Measurements from ENCODE around the gene ZNF488. TPM values are rescaled to one million over a fixed set of nuclear protein-coding genes. Genes with fewer than 3 reads are reported as not detected.
A peak's percentile ranks its signal among the peaks of the same experiment; 100 is the strongest.

ZNF488 gene
- total RNA-seq, 2 experiments from 2014 or later: 0.33 to 0.50 TPM

- H3K4me3 Mint-ChIP-seq: no peak overlapping the region
- no peak overlapping the region for H3K27ac Mint-ChIP-seq
These were observed 17.2 kb downstream of the ZNF488 start for GRCh38 chr10:47366731-47367460.

DNA sequence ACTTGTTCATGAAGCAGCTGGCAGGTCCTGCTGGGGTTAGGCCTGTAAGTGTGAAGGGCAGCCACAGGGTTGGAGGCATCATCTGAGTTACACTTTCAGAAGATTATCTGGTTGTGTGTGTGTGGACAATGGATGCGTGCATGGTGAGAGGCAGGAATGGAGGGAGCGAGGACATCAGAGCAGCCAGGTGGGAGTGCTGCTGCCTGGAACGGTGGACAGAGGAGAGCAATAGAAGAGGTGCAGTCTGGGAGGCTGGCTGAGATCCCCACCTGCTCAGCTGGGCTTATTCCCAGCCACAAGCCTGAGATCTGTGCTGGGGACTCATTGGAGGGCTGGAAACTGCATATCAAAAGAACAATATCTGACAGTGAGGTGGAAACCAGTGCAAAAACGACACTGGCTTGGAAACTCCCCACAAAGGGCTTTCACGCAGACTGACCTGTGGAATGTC lies 17.9 kb downstream of the ZNF488 start:
- H3K4me3 Mint-ChIP-seq: no peak overlapping the region
- no peak for DNase-seq
- H3K36me3 Mint-ChIP-seq: no peaks in the 10 kb centered on the region
- H3K9me3 Mint-ChIP-seq: no peaks in the 10 kb centered on the region
- H3K27me3 Mint-ChIP-seq: no peaks in the 10 kb centered on the region
- no peak overlapping the region for H3K27ac Mint-ChIP-seq
- no peaks in the 10 kb centered on the region for H3K4me1 Mint-ChIP-seq

More at GRCh38 chr10:47366731-47367460, 17.2 kb downstream of the ZNF488 start:
- Mint-ChIP-seq H3K36me3 (no peaks in the 10 kb centered on the region), H3K9me3 (no peaks in the 10 kb centered on the region), H3K27me3 (no peaks in the 10 kb centered on the region), H3K4me1 (no peaks in the 10 kb centered on the region)
- no peak for DNase-seq

GRCh38 chr10:47365431-47366180 lies 18.5 kb downstream of the ZNF488 start:
- no peaks in the 10 kb centered on the region for H3K36me3 Mint-ChIP-seq
- H3K4me1 Mint-ChIP-seq: no peaks in the 10 kb centered on the region
- no peaks in the 10 kb centered on the region for H3K27me3 Mint-ChIP-seq
- no peak overlapping the region for H3K4me3 Mint-ChIP-seq
- no peak overlapping the region for H3K27ac Mint-ChIP-seq
- H3K9me3 Mint-ChIP-seq: no peaks in the 10 kb centered on the region
- no peak for DNase-seq

DNA sequence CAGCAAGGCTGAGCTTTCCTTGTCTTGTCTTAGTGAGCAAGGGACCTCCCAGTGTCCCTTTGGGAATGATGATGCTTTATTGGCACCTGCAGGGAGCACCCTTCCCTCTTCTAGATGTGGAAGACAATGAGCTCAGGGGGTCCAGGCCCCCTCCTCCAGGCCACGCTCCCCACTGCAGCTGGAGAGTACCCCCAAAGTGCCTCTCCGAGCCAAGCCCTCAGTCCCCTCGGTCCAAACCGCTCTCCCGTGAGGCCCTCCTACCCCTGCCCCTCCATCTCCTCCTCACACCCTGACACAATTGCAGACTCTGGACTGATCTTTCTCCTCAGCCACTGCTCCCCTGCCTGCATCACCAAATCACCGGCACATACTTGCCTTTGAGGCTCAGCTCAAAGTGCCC lies 19.2 kb downstream of the ZNF488 start:
- Mint-ChIP-seq H3K4me3 (no peak overlapping the region), H3K27ac (no peak overlapping the region), H3K9me3 (no peaks in the 10 kb centered on the region), H3K27me3 (no peaks in the 10 kb centered on the region), H3K36me3 (no peaks in the 10 kb centered on the region), H3K4me1 (no peaks in the 10 kb centered on the region)
- DNase-seq: no peak

- Mint-ChIP-seq H3K4me3 (no peak overlapping the region), H3K27me3 (no peaks in the 10 kb centered on the region), H3K27ac (no peak overlapping the region), H3K4me1 (no peaks in the 10 kb centered on the region), H3K9me3 (no peaks in the 10 kb centered on the region), H3K36me3 (no peaks in the 10 kb centered on the region)
- DNase-seq: no peak
These were observed 19.7 kb downstream of the ZNF488 start for GRCh38 chr10:47364366-47364765.

DNA sequence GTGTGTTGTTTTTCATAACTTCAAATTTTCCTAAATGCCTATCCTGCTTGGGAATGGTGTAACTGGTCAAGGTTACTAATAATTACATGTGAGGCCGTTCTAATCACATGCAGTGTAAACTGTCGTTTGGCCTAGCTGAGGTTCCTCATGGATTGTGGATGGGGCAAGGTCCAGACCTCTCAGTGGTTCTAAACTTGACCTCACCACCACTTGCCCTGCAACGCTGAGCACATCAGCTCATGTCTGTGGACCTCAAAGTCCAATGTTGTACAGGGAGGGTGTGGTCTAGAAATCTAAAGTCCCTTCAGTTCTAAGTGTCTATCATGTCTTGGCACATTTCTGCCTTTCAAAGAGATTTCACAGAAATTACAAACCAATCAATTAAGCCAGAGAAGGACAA lies 20.3 kb downstream of the ZNF488 start:
- Mint-ChIP-seq H3K9me3 (no peaks in the 10 kb centered on the region), H3K36me3 (no peaks in the 10 kb centered on the region), H3K4me3 (no peak overlapping the region), H3K4me1 (no peaks in the 10 kb centered on the region), H3K27me3 (no peaks in the 10 kb centered on the region), H3K27ac (no peak overlapping the region)
- DNase-seq: no peak

DNA sequence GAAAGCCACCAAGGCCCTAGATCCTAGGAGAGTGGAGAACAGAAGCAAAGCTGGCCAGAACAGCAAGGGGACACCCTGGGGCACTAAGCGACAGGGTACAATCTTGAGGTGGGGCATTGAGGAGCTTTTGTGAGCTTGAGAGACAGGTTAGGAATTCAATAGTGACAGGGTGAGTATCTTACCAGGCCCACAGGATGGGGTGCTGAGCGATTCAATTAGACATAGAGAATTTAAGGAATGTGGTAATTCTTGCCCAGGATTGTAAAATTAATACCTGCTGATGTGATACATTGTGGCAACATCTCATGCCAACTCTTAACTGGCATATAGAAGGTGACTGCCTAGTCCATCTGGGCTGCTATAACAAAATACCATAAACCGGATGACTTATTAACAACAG lies 21.9 kb downstream of the ZNF488 start:
- no peaks in the 10 kb centered on the region for H3K27me3 Mint-ChIP-seq
- DNase-seq: no peak

GRCh38 chr10:47361293-47361692 lies 22.8 kb downstream of the ZNF488 start:
- DNase-seq: peak; percentile 26
- no peaks in the 10 kb centered on the region for H3K27me3 Mint-ChIP-seq
- H3K4me1 Mint-ChIP-seq: no peaks in the 10 kb centered on the region
- no peak overlapping the region for H3K4me3 Mint-ChIP-seq
- H3K36me3 Mint-ChIP-seq: no peaks in the 10 kb centered on the region
- H3K9me3 Mint-ChIP-seq: no peaks in the 10 kb centered on the region
- H3K27ac Mint-ChIP-seq: no peak overlapping the region

More for the DNA sequence above, 21.9 kb downstream of the ZNF488 start:
- Mint-ChIP-seq H3K4me3 (no peak overlapping the region), H3K4me1 (no peaks in the 10 kb centered on the region), H3K36me3 (no peaks in the 10 kb centered on the region), H3K9me3 (no peaks in the 10 kb centered on the region), H3K27ac (no peak overlapping the region)

- DNase-seq: no peak
- Mint-ChIP-seq H3K4me3 (no peak overlapping the region), H3K4me1 (no peaks in the 10 kb centered on the region), H3K9me3 (no peaks in the 10 kb centered on the region), H3K27ac (no peak overlapping the region), H3K36me3 (no peaks in the 10 kb centered on the region), H3K27me3 (no peaks in the 10 kb centered on the region)
These were observed 23.6 kb downstream of the ZNF488 start for GRCh38 chr10:47360419-47361040.

GRCh38 chr10:47359626-47360418 lies 24.3 kb downstream of the ZNF488 start:
- no peak for DNase-seq
- Mint-ChIP-seq H3K36me3 (no peaks in the 10 kb centered on the region), H3K9me3 (no peaks in the 10 kb centered on the region), H3K4me1 (no peaks in the 10 kb centered on the region), H3K4me3 (no peak overlapping the region), H3K27ac (no peak overlapping the region), H3K27me3 (no peaks in the 10 kb centered on the region)

- no peaks in the 10 kb centered on the region for H3K36me3 Mint-ChIP-seq
- no peak overlapping the region for H3K4me3 Mint-ChIP-seq
- DNase-seq: no peak
- H3K27ac Mint-ChIP-seq: no peak overlapping the region
- H3K4me1 Mint-ChIP-seq: no peaks in the 10 kb centered on the region
- no peaks in the 10 kb centered on the region for H3K9me3 Mint-ChIP-seq
- no peaks in the 10 kb centered on the region for H3K27me3 Mint-ChIP-seq
These were observed 25.0 kb downstream of the ZNF488 start for GRCh38 chr10:47359101-47359500.

DNA sequence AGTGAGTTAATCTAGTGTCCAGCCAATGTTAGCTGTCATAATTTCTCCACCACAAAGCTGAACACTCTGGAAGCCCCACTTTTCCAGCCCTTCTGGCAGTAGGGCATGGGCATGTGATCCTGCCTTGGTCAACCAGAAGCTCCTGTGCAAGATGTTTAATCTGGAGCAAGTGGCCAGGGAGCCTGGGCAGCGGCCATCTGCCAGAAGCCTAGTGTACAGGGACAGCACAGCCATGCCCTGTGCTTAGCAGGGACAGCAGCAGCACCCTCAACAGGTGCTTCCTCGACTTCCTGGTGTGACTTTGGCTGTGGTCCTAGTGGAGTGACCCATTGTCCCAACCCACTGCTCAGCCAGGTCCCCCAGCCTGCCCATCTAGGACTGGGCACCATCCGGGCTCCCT lies 25.6 kb downstream of the ZNF488 start:
- Mint-ChIP-seq H3K27ac (no peak overlapping the region), H3K9me3 (no peaks in the 10 kb centered on the region), H3K36me3 (no peaks in the 10 kb centered on the region), H3K27me3 (no peaks in the 10 kb centered on the region), H3K4me3 (no peak overlapping the region), H3K4me1 (no peaks in the 10 kb centered on the region)
- no peak for DNase-seq

GRCh38 chr10:47357911-47358310 lies 26.2 kb downstream of the ZNF488 start:
- no peaks in the 10 kb centered on the region for H3K4me1 Mint-ChIP-seq
- no peaks in the 10 kb centered on the region for H3K27me3 Mint-ChIP-seq
- H3K36me3 Mint-ChIP-seq: no peaks in the 10 kb centered on the region
- DNase-seq: no peak
- no peak overlapping the region for H3K4me3 Mint-ChIP-seq
- H3K27ac Mint-ChIP-seq: no peak overlapping the region
- no peaks in the 10 kb centered on the region for H3K9me3 Mint-ChIP-seq

GRCh38 chr10:47357131-47357582 lies 26.9 kb downstream of the ZNF488 start:
- Mint-ChIP-seq H3K4me1 (no peaks in the 10 kb centered on the region), H3K4me3 (no peak overlapping the region), H3K27ac (no peak overlapping the region), H3K36me3 (no peaks in the 10 kb centered on the region), H3K27me3 (no peaks in the 10 kb centered on the region), H3K9me3 (no peaks in the 10 kb centered on the region)
- DNase-seq: no peak

GRCh38 chr10:47356708-47357107 lies 27.4 kb downstream of the ZNF488 start:
- no peak overlapping the region for H3K4me3 Mint-ChIP-seq
- no peaks in the 10 kb centered on the region for H3K9me3 Mint-ChIP-seq
- no peak for DNase-seq
- no peaks in the 10 kb centered on the region for H3K27me3 Mint-ChIP-seq
- H3K36me3 Mint-ChIP-seq: no peaks in the 10 kb centered on the region
- H3K4me1 Mint-ChIP-seq: no peaks in the 10 kb centered on the region
- H3K27ac Mint-ChIP-seq: no peak overlapping the region
